H1 (cell line): ENCODE measurements around the gene PDE3A.

Experiments used
- EZH2 ChIP-seq: fragments of 200-600 bp; sonication (generic); IDR thresholded peaks from 2 replicates; pipeline ENCODE4 v1.7.1; 2012; ENCODE audit warnings: low read depth, mild to moderate bottlenecking, moderate library complexity, low read length, inconsistent platforms; ENCODE audit not compliant: severe bottlenecking
- POLR2A ChIP-seq, 2 experiments: IDR thresholded peaks; 1 replicate in 1 of 2; 2 replicates in 1 of 2; pipeline ENCODE4 v1.6.1; 2011; ENCODE audit warnings: low read depth in 2 of 2, low read length in 2 of 2, mild to moderate bottlenecking in 2 of 2; ENCODE audit errors: control extremely low read depth in 1 of 2
- SRF ChIP-seq: IDR thresholded peaks from 2 replicates; pipeline ENCODE4 v1.6.1; 2011; ENCODE audit warnings: mild to moderate bottlenecking, low read depth, low read length, moderate library complexity
- TF ChIP-seq, protein P1 (sequence below), 3 experiments: IDR thresholded peaks; 1 replicate in 2 of 3; 2 replicates in 1 of 3; pipeline versions ENCODE4 v1.5.1 to v1.6.1; 2011; ENCODE audit warnings: low read length in 3 of 3, mild to moderate bottlenecking in 3 of 3, inconsistent platforms in 2 of 3, low read depth in 1 of 3, moderate library complexity in 1 of 3; ENCODE audit not compliant: insufficient read depth in 1 of 3; ENCODE audit errors: control extremely low read depth in 1 of 3

DNA sequence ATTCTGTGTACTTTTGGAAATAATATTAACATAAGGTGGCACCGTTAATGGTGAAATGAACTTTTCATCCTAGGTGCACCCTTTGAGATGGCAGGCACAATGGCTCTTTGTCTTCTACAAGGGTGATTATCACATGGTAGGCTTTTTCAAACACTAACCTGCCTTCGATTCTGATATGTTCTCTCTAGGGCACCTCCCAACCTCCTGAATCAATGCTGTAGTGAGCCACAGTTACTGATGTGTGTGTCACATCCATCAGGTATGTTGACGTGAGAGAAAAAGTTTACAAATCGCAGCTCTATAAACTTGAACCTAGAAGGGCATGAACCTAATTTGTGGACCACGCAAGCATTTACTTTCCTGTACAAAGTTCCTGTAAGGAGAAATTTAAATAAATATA, 25.4 kb downstream of the PDE3A start:
- no peak for TF ChIP-seq EZH2
- TF ChIP-seq, protein P1, sequence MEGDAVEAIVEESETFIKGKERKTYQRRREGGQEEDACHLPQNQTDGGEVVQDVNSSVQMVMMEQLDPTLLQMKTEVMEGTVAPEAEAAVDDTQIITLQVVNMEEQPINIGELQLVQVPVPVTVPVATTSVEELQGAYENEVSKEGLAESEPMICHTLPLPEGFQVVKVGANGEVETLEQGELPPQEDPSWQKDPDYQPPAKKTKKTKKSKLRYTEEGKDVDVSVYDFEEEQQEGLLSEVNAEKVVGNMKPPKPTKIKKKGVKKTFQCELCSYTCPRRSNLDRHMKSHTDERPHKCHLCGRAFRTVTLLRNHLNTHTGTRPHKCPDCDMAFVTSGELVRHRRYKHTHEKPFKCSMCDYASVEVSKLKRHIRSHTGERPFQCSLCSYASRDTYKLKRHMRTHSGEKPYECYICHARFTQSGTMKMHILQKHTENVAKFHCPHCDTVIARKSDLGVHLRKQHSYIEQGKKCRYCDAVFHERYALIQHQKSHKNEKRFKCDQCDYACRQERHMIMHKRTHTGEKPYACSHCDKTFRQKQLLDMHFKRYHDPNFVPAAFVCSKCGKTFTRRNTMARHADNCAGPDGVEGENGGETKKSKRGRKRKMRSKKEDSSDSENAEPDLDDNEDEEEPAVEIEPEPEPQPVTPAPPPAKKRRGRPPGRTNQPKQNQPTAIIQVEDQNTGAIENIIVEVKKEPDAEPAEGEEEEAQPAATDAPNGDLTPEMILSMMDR (IDR thresholded peaks at IDR 0.05; ENCODE audit: control extremely low read depth in 1 of 3, insufficient read depth in 1 of 3, low read depth in 1 of 3, low read length in 3 of 3): no peak
- TF ChIP-seq POLR2A (IDR thresholded peaks at IDR 0.05; ENCODE audit: control extremely low read depth in 1 of 2, low read depth in 2 of 2, low read length in 2 of 2): no peak
- TF ChIP-seq SRF: no peak
